H1 (cell line): ENCODE data around the gene CELF2. TPM values are rescaled to one million over a fixed set of nuclear protein-coding genes. Genes with fewer than 3 reads are reported as not detected.

Experiments used
- PHF8 ChIP-seq: fragments of 200-600 bp; sonication (generic); conservative IDR thresholded peaks from 2 replicates; pipeline ENCODE4 v1.7.1; 2012; ENCODE audit warnings: low read depth, mild to moderate bottlenecking, inconsistent platforms, low read length, moderate library complexity
- SIX5 ChIP-seq: IDR thresholded peaks from 2 replicates; pipeline ENCODE4 v1.6.1; 2011; ENCODE audit warnings: mild to moderate bottlenecking, low read depth, low read length
- SP4 ChIP-seq: IDR thresholded peaks from 2 replicates; pipeline ENCODE4 v1.6.1; 2012; ENCODE audit warnings: low read length, inconsistent platforms
- polyA plus RNA-seq, 7 experiments: library from polyadenylated mRNA; depleted of rRNA in 3 of 7; stranded (reverse) in 5 of 7; unstranded in 2 of 7; fragments of >200 nt in 5 of 7; fragments of 200-250 nt in 2 of 7; gene quantifications; 1 replicate in 5 of 7; 2 replicates in 1 of 7; 4 replicates in 1 of 7; pipeline versions ENCODE4 v1.2.1 to v1.2.3, GENCODE V29; 2011 to 2013; ENCODE audit warnings: missing spikeins in 2 of 7, mixed read lengths in 2 of 7
- total RNA-seq: library from RNA; stranded (reverse); fragmentation: NEBNext Ultra II Directional; extraction: Animal tissue kit (Norgen Biotek cat#: 25700); gene quantifications from 2 replicates; pipeline ENCODE4 v1.2.1, GENCODE V29; 2021

CELF2 gene
- total and polyA plus RNA-seq, 2 of the 8 experiments (the other 6 are each of a cell fraction or from before 2014, with no cell fraction given) = 18.3 to 22.7 TPM

DNA sequence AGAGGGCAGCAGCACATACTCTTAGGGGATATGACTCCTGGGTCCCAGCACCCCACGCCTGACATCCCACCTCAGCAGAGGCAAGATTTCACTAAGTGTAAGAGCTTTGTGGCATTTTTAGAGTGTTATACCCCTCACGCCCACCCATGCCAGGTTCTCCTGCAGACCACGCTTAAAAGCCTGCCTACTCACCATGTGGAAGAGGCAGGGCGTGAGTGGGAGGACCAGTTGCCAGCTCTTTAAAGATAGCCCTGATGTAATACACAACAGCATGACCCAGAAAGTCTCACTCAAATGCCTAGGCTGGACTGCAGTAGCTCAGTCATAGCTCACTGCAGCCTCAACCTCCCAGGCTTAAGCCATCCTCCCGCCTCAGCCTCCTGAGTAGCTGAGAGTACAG is 44.4 kb upstream of the CELF2 start (continued):
- TF ChIP-seq PHF8 (no peak), SIX5 (no peak), SP4 (no peak)
